Neural cell (in vitro differentiated cells): Measurements from ENCODE around the gene TBC1D22B. TPM values are rescaled to one million over a fixed set of nuclear protein-coding genes. Genes with fewer than 3 reads are reported as not detected.

Experiments
- H2AFZ ChIP-seq: fragments of 200-600, 300-800 bp; sonication (generic), shearing (Covaris generic); 2 replicates; pipeline ENCODE4 v1.6.0; 2014; ENCODE audit warnings: low read depth, mild to moderate bottlenecking, antibody characterized with exemption, low read length, moderate library complexity
- H3F3A ChIP-seq: fragments of 200-600 bp; shearing (Covaris generic); 2 replicates; pipeline ENCODE4 v1.6.1; 2016; ENCODE audit warnings: mild to moderate bottlenecking, moderate library complexity, mixed read lengths, antibody characterized with exemption, low read length; ENCODE audit not compliant: insufficient read depth, poor library complexity, severe bottlenecking
- H3K27ac ChIP-seq: fragments of 200-600, 300-800 bp; sonication (generic), shearing (Covaris generic); 2 replicates; pipeline ENCODE4 v1.5.1; 2014; ENCODE audit warnings: mild to moderate bottlenecking, low read length, moderate library complexity
- H3K27me3 ChIP-seq: fragments of 300-800, 200-600 bp; sonication (generic), shearing (Covaris generic); 2 replicates; pipeline ENCODE4 v1.6.0; 2014; ENCODE audit warnings: mild to moderate bottlenecking, low read depth, low read length, moderate library complexity; ENCODE audit not compliant: insufficient read depth
- H3K36me3 ChIP-seq: fragments of 300-800, 200-600 bp; sonication (generic), shearing (Covaris generic); 2 replicates; pipeline ENCODE4 v1.5.1; 2014; ENCODE audit warnings: mild to moderate bottlenecking, antibody characterized with exemption, low read length, moderate library complexity; ENCODE audit not compliant: insufficient read depth
- H3K4me2 ChIP-seq: fragments of 300-800, 200-600 bp; sonication (generic), shearing (Covaris generic); 2 replicates; pipeline ENCODE4 v1.6.0; 2014; ENCODE audit warnings: mild to moderate bottlenecking, low read length
- H3K4me3 ChIP-seq: fragments of 300-800, 200-600 bp; sonication (generic), shearing (Covaris generic); 2 replicates; pipeline ENCODE4 v1.5.1; 2014; ENCODE audit warnings: mild to moderate bottlenecking, low read length, moderate library complexity
- H3K79me2 ChIP-seq: fragments of 200-600 bp; shearing (Covaris generic); replicated peaks from 2 replicates; pipeline ENCODE4 v1.6.0; 2014; ENCODE audit warnings: mild to moderate bottlenecking, low read length, moderate library complexity; ENCODE audit not compliant: insufficient read depth
- H3K9ac ChIP-seq: fragments of 300-800, 200-600 bp; sonication (generic), shearing (Covaris generic); 2 replicates; pipeline ENCODE4 v1.6.1; 2016; ENCODE audit warnings: mild to moderate bottlenecking, low read length, mixed read lengths
- H3K9me2 ChIP-seq: fragments of 200-600 bp; shearing (Covaris generic); 2 replicates; pipeline ENCODE4 v1.6.1; 2016; ENCODE audit warnings: mild to moderate bottlenecking, low read length, mixed read lengths; ENCODE audit not compliant: insufficient read depth
- H3K9me3 ChIP-seq: fragments of 200-600, 300-800 bp; sonication (generic), shearing (Covaris generic); 2 replicates; pipeline ENCODE4 v1.6.1; 2016; ENCODE audit warnings: mild to moderate bottlenecking, mixed run types, low read length, moderate library complexity, mixed read lengths
- H4K20me1 ChIP-seq: fragments of 200-600 bp; shearing (Covaris generic); 2 replicates; pipeline ENCODE4 v1.6.1; 2016; ENCODE audit warnings: mild to moderate bottlenecking, mixed run types; ENCODE audit not compliant: insufficient read depth
- CTCF ChIP-seq: fragments of 450-650 bp; IDR thresholded peaks from 2 replicates; pipeline ENCODE4 v1.5.1; 2014; ENCODE audit warnings: antibody characterized with exemption, mild to moderate bottlenecking, moderate library complexity; ENCODE audit not compliant: poor library complexity, severe bottlenecking
- EP300 ChIP-seq: fragments of 450-650 bp; conservative IDR thresholded peaks from 2 replicates; pipeline ENCODE4 v1.6.1; 2014; ENCODE audit warnings: antibody characterized with exemption, mild to moderate bottlenecking, moderate library complexity; ENCODE audit not compliant: poor library complexity, severe bottlenecking
- EZH2 ChIP-seq: fragments of 200-600, 300-800 bp; shearing (Covaris generic), sonication (generic); IDR thresholded peaks from 2 replicates; pipeline ENCODE4 v1.6.1; 2014; ENCODE audit warnings: antibody characterized with exemption, low read length, borderline replicate concordance, mild to moderate bottlenecking; ENCODE audit not compliant: insufficient read depth, poor library complexity, severe bottlenecking
- MXI1 ChIP-seq: fragments of 450-650 bp; conservative IDR thresholded peaks from 2 replicates; pipeline ENCODE4 v1.6.1; 2014; ENCODE audit warnings: antibody characterized with exemption, mild to moderate bottlenecking; ENCODE audit not compliant: poor library complexity, severe bottlenecking
- POLR2AphosphoS5 ChIP-seq: IDR thresholded peaks from 2 replicates; pipeline ENCODE4 v1.6.1; 2012
- RAD21 ChIP-seq: fragments of 450-650 bp; conservative IDR thresholded peaks from 2 replicates; pipeline ENCODE4 v1.6.1; 2014; ENCODE audit warnings: antibody characterized with exemption, mild to moderate bottlenecking, moderate library complexity
- SMC3 ChIP-seq: fragments of 450-650 bp; conservative IDR thresholded peaks from 2 replicates; pipeline ENCODE4 v1.6.1; 2014; ENCODE audit warnings: antibody characterized with exemption, mild to moderate bottlenecking, moderate library complexity; ENCODE audit not compliant: poor library complexity
- TAF1 ChIP-seq: IDR thresholded peaks from 2 replicates; pipeline ENCODE4 v1.6.1; 2012; ENCODE audit warnings: low read depth
- polyA plus RNA-seq: library from polyadenylated mRNA; depleted of rRNA; stranded (reverse); fragments of >200 nt; gene quantifications from 2 replicates; pipeline ENCODE4 v1.2.3, GENCODE V29; 2014
- TF ChIP-seq, protein P1 (sequence below): IDR thresholded peaks from 2 replicates; pipeline ENCODE4 v1.6.1; 2012; ENCODE audit warnings: borderline replicate concordance

TBC1D22B gene
- polyA plus RNA-seq, 1 donor from 2014 or later, result 10.6 TPM

GRCh38 chr6:37313723-37314486 lies 56.3 kb downstream of the TBC1D22B start:
- no peaks in the 10 kb centered on the region for H3K9me3 ChIP-seq
- H3K27ac ChIP-seq, result no peak overlapping the region
- peaks cover 6% of the 10 kb centered on the region for H3K36me3 ChIP-seq
- no peaks in the 10 kb centered on the region for H3K27me3 ChIP-seq
- no peak overlapping the region for H3K9ac ChIP-seq
- H3K4me3 ChIP-seq, result no peak overlapping the region
- H2AFZ ChIP-seq, result no peak overlapping the region
- no peaks in the 10 kb centered on the region for H3F3A ChIP-seq
- H3K79me2 ChIP-seq, result no peaks in the 10 kb centered on the region
- H3K4me2 ChIP-seq, result no peak overlapping the region
- no peaks in the 10 kb centered on the region for H3K9me2 ChIP-seq
- H4K20me1 ChIP-seq, result no peaks in the 10 kb centered on the region
- TF ChIP-seq TAF1, result no peak
- no peak for TF ChIP-seq EZH2
- TF ChIP-seq CTCF, result no peak
- no peak for TF ChIP-seq RAD21
- no peak for TF ChIP-seq EP300
- TF ChIP-seq, protein P1, sequence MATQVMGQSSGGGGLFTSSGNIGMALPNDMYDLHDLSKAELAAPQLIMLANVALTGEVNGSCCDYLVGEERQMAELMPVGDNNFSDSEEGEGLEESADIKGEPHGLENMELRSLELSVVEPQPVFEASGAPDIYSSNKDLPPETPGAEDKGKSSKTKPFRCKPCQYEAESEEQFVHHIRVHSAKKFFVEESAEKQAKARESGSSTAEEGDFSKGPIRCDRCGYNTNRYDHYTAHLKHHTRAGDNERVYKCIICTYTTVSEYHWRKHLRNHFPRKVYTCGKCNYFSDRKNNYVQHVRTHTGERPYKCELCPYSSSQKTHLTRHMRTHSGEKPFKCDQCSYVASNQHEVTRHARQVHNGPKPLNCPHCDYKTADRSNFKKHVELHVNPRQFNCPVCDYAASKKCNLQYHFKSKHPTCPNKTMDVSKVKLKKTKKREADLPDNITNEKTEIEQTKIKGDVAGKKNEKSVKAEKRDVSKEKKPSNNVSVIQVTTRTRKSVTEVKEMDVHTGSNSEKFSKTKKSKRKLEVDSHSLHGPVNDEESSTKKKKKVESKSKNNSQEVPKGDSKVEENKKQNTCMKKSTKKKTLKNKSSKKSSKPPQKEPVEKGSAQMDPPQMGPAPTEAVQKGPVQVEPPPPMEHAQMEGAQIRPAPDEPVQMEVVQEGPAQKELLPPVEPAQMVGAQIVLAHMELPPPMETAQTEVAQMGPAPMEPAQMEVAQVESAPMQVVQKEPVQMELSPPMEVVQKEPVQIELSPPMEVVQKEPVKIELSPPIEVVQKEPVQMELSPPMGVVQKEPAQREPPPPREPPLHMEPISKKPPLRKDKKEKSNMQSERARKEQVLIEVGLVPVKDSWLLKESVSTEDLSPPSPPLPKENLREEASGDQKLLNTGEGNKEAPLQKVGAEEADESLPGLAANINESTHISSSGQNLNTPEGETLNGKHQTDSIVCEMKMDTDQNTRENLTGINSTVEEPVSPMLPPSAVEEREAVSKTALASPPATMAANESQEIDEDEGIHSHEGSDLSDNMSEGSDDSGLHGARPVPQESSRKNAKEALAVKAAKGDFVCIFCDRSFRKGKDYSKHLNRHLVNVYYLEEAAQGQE, result no peak
- TF ChIP-seq MXI1, result no peak
- no peak for TF ChIP-seq SMC3

DNA sequence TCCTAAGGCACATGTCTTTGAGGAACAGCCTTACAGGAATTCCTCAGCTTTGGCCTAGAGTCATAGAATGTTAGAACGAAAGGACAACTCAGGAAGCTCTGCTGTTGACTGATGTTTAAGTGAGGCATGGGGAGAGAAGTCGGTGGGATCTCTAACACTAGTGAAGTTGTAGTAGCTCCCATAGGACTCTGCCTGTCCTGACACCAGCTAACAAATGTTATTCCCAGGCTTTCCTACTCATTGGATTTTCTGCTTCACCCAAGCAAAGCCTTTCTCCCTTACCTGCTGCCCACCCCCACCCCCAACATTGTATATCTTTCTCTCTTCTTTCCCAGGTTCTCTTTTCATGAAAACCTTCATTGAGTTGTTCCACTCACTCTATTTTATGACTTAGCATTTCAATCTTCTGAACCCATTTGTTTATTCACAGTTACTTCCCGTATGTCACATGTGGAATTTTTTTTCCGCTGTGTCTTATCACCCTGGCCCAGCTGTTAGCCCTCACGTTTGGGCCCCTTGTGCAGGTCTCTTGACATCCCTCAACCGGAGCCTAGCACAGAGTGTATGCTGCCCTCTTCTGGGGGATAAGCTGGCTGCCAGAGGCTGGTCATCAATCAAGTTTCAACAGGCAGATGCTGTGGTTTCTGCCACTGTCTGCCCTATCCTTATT lies 57.0 kb downstream of the TBC1D22B start:
- Histone ChIP-seq H3K9ac (no peak overlapping the region), H3K4me3 (no peak overlapping the region), H4K20me1 (no peaks in the 10 kb centered on the region), H2AFZ (no peak overlapping the region), H3K27ac (no peak overlapping the region), H3K27me3 (no peaks in the 10 kb centered on the region), H3K36me3 (peaks cover 6% of the 10 kb centered on the region), H3K79me2 (no peaks in the 10 kb centered on the region), H3K9me2 (no peaks in the 10 kb centered on the region), H3K4me2 (no peak overlapping the region), H3F3A (no peaks in the 10 kb centered on the region), H3K9me3 (no peaks in the 10 kb centered on the region)
- TF ChIP-seq EP300 (no peak), TAF1 (no peak), RAD21 (no peak), POLR2AphosphoS5 (no peak), CTCF (no peak), SMC3 (no peak), MXI1 (no peak), EZH2 (no peak)
- TF ChIP-seq, protein P1, result no peak
